OCI-LY7 (cell line): ENCODE measurements around the gene DROSHA.

ENCODE experiments used
- EZH2phosphoT487 ChIP-seq: fragments of 200-600 bp; sonication (generic); IDR thresholded peaks from 2 replicates; pipeline ENCODE4 v1.6.1; 2018; ENCODE audit warnings: low read depth, borderline replicate concordance, mild to moderate bottlenecking, mixed run types, antibody characterized with exemption, low read length, moderate library complexity, mixed read lengths
- TF ChIP-seq, protein P1 (sequence below): fragments of 200-600 bp; sonication (generic); conservative IDR thresholded peaks from 2 replicates; pipeline ENCODE4 v1.5.1; 2014; ENCODE audit warnings: mild to moderate bottlenecking, antibody characterized with exemption, low read length, moderate library complexity, mixed read lengths

DNA sequence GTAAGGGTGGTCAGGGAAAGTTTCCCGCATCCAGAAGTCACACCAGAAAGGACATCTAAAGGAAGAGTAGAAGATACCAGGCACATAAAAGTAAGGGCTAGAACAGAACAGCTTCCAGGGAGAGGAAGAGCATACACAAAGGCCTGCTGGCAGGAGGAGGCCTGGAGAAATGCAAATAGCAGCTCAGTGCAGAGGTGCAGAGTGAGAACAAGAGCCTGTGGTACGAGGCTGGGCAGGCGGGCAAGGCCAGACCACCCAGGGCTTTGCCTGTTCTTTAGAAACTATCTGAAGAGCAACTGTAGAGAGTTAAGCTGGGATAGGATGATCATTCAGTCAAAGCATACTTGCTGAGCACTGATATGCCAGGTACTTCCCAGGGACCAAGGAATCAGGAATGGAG, 115.3 kb downstream of the DROSHA start:
- TF ChIP-seq, protein P1, sequence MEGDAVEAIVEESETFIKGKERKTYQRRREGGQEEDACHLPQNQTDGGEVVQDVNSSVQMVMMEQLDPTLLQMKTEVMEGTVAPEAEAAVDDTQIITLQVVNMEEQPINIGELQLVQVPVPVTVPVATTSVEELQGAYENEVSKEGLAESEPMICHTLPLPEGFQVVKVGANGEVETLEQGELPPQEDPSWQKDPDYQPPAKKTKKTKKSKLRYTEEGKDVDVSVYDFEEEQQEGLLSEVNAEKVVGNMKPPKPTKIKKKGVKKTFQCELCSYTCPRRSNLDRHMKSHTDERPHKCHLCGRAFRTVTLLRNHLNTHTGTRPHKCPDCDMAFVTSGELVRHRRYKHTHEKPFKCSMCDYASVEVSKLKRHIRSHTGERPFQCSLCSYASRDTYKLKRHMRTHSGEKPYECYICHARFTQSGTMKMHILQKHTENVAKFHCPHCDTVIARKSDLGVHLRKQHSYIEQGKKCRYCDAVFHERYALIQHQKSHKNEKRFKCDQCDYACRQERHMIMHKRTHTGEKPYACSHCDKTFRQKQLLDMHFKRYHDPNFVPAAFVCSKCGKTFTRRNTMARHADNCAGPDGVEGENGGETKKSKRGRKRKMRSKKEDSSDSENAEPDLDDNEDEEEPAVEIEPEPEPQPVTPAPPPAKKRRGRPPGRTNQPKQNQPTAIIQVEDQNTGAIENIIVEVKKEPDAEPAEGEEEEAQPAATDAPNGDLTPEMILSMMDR: no peak
- TF ChIP-seq EZH2phosphoT487: no peak
